Breast epithelium (tissue), 4 donors: ENCODE measurements around the gene FAM234A. TPM values are rescaled to one million over a fixed set of nuclear protein-coding genes. Genes with fewer than 3 reads are reported as not detected.

Experiments
- DNase-seq, 2 donors: peaks; one replicate each; pipeline ENCODE4 v3.0.0-alpha.2; 2019; ENCODE audit warnings: low spot score in 2 of 2
- H3K27ac ChIP-seq, 2 donors: fragments of 200-600 bp; sonication (generic) in 1 of 2; one replicate each; pipeline ENCODE4 v1.5.1; 2016 to 2019; ENCODE audit warnings: mild to moderate bottlenecking in 1 of 2
- H3K27me3 ChIP-seq, 2 donors: fragments of 200-600 bp; sonication (generic) in 1 of 2; one replicate each; pipeline versions ENCODE4 v1.5.1 to v1.6.0; 2017 to 2019; ENCODE audit warnings: control low read depth in 1 of 2, mild to moderate bottlenecking in 1 of 2
- H3K36me3 ChIP-seq: fragments of 200-600 bp; one replicate; pipeline ENCODE4 v1.5.1; 2019
- H3K4me1 ChIP-seq, 2 donors: fragments of 200-600 bp; sonication (generic); one replicate each; pipeline ENCODE4 v1.5.1; 2016 to 2019; ENCODE audit warnings: control low read depth in 1 of 2
- H3K4me3 ChIP-seq, 3 donors: fragments of 200-600 bp; sonication (generic); 1 replicate in 2 of 3; 2 replicates in 1 of 3; pipeline ENCODE4 v1.5.1; 2016 to 2019; ENCODE audit warnings: mild to moderate bottlenecking in 3 of 3, moderate library complexity in 2 of 3
- H3K9me3 ChIP-seq, 2 donors: fragments of 200-600 bp; sonication (generic) in 1 of 2; one replicate each; pipeline ENCODE4 v1.5.1; 2016 to 2019; ENCODE audit warnings: control low read depth in 1 of 2
- CTCF ChIP-seq, 3 donors: fragments of 450-650 bp; IDR thresholded peaks; one replicate each; pipeline ENCODE4 v1.5.1; 2016 to 2017; ENCODE audit warnings: antibody characterized with exemption in 3 of 3, mild to moderate bottlenecking in 3 of 3, moderate library complexity in 3 of 3
- POLR2A ChIP-seq: fragments of 450-650 bp; IDR thresholded peaks from one replicate; pipeline ENCODE4 v1.6.1; 2016; ENCODE audit warnings: antibody characterized with exemption, mild to moderate bottlenecking, moderate library complexity
- POLR2AphosphoS5 ChIP-seq, 3 donors: sonication (generic); formaldehyde crosslinking; IDR thresholded peaks; one replicate each; pipeline ENCODE4 v1.6.1; 2017; ENCODE audit warnings: antibody characterized with exemption in 3 of 3
- intact Hi-C: fragments of 100-400 bp; cut with DNase I; formaldehyde crosslinking; loops from one replicate; pipeline ENCODE4 v1.15.1; 2023; ENCODE audit warnings: low total_unique reads
- total RNA-seq, 3 donors: library from RNA; depleted of rRNA; stranded (reverse); fragments of >200 nt; gene quantifications; one replicate each; pipeline ENCODE4 v1.1.0, GENCODE V29; 2016

Gene FAM234A
- total RNA-seq, 3 donors from 2014 or later, result 40.6 to 69.3 (median 44.1) TPM

- H3K27ac ChIP-seq, result no peak overlapping the region
- intact Hi-C loops, result no loop called here
- H3K4me3 ChIP-seq, result no peak overlapping the region
- H3K4me1 ChIP-seq, result no peaks in the 10 kb centered on the region
- peaks cover 19% of the 10 kb centered on the region for H3K36me3 ChIP-seq
- no peaks in the 10 kb centered on the region for H3K27me3 ChIP-seq
- no peak for TF ChIP-seq CTCF (IDR thresholded peaks at IDR 0.05)
- TF ChIP-seq POLR2A, result no peak
- no peak for TF ChIP-seq POLR2AphosphoS5 (IDR thresholded peaks at IDR 0.05)
- no peaks in the 10 kb centered on the region for H3K9me3 ChIP-seq
- DNase-seq, result no peak
Measured at GRCh38 chr16:259226-259625, 24.6 kb downstream of the FAM234A start.

GRCh38 chr16:259814-260253, 25.2 kb downstream of the FAM234A start:
- no peak for TF ChIP-seq POLR2AphosphoS5 (IDR thresholded peaks at IDR 0.05)
- TF ChIP-seq POLR2A, result no peak
- TF ChIP-seq CTCF (IDR thresholded peaks at IDR 0.05), result no peak
- Histone ChIP-seq H3K36me3 (peaks cover 19% of the 10 kb centered on the region), H3K4me3 (no peak overlapping the region), H3K27ac (no peak overlapping the region), H3K4me1 (no peaks in the 10 kb centered on the region), H3K27me3 (no peaks in the 10 kb centered on the region), H3K9me3 (no peaks in the 10 kb centered on the region)
- no peak for DNase-seq
- intact Hi-C loops, result no loop called here

- H3K9me3 ChIP-seq, result no peaks in the 10 kb centered on the region
- H3K27ac ChIP-seq, result no peak overlapping the region
- no peak for TF ChIP-seq POLR2AphosphoS5 (IDR thresholded peaks at IDR 0.05)
- TF ChIP-seq CTCF (IDR thresholded peaks at IDR 0.05), result no peak
- TF ChIP-seq POLR2A, result no peak
- H3K27me3 ChIP-seq, result no peaks in the 10 kb centered on the region
- no peak overlapping the region for H3K4me3 ChIP-seq
- DNase-seq, result no peak
- H3K4me1 ChIP-seq, result no peaks in the 10 kb centered on the region
- intact Hi-C loops, result no loop called here
- H3K36me3 ChIP-seq, result peaks cover 19% of the 10 kb centered on the region
Measured at GRCh38 chr16:260326-260725, 25.7 kb downstream of the FAM234A start.

- H3K4me1 ChIP-seq, result no peaks in the 10 kb centered on the region
- no peaks in the 10 kb centered on the region for H3K27me3 ChIP-seq
- H3K36me3 ChIP-seq, result peaks cover 19% of the 10 kb centered on the region
- TF ChIP-seq POLR2A (no peak), POLR2AphosphoS5 (IDR thresholded peaks at IDR 0.05) (no peak), CTCF (IDR thresholded peaks at IDR 0.05) (no peak)
- DNase-seq, result no peak
- H3K4me3 ChIP-seq, result no peak overlapping the region
- H3K27ac ChIP-seq, result no peak overlapping the region
- intact Hi-C loops, result no loop called here
- H3K9me3 ChIP-seq, result no peaks in the 10 kb centered on the region
Measured at GRCh38 chr16:261031-261691, 26.5 kb downstream of the FAM234A start.

- Histone ChIP-seq H3K36me3 (peaks cover 19% of the 10 kb centered on the region), H3K4me1 (no peaks in the 10 kb centered on the region), H3K27ac (no peak overlapping the region), H3K27me3 (no peaks in the 10 kb centered on the region), H3K9me3 (no peaks in the 10 kb centered on the region), H3K4me3 (no peak overlapping the region)
- no peak for DNase-seq
- intact Hi-C loops, result no loop called here
- TF ChIP-seq POLR2A, result no peak
- no peak for TF ChIP-seq POLR2AphosphoS5 (IDR thresholded peaks at IDR 0.05)
- no peak for TF ChIP-seq CTCF (IDR thresholded peaks at IDR 0.05)
Measured at GRCh38 chr16:262121-262745, 27.6 kb downstream of the FAM234A start.
